NCI-H146 treated with DMSO at 0.1 percent for 48 hours (cell line): ENCODE measurements around the gene GNAS.
"Not testable (repeated sequence)": the region's sequence is repeated elsewhere in the genome, so short reads cannot be mapped to it uniquely, and the experiment has no call there.

Source experiments
- DNase-seq: peaks from one replicate; lab custom pipeline; 2025; ENCODE audit not compliant: unreplicated experiment; lab: John Stamatoyannopoulos, UW

Gene GNAS

GRCh38 chr20:58922036-58922435 is 69.5 kb downstream of the GNAS start:
- no peak for DNase-seq

GRCh38 chr20:58923117-58923712 is 70.7 kb downstream of the GNAS start:
- DNase-seq, result no peak

DNA sequence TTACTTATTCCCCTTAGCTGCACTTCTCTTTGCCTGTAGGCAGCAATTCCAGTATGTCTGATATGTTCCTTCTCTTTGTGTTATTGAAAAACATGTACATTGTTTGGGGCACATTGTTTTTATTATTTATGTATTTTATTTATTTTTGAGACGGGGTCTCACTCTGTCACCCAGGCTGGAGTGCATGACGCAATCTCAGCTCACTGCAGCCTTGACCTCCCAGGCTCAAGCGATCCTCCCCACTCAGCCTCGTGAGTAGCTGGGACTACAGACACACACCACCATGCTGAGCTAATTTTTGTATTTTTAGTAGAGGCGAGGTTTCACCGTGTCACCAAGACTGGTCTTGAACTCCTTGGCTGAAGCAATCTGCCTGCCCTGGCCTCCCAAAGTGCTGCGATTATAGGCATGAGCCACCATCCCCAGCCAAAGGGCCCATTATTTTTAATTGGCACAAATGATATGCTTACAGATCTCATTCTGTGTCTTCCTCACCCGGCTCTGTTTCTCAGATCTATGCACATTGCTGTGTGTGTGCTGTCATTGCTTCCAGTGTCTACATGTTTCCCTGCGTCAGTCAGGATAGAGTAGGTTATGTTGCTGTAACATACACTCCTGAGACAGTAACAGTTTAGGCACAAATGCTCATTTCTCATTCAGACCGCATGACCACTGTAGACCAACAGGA is 74.4 kb downstream of the GNAS start:
- DNase-seq, result no peak

DNA sequence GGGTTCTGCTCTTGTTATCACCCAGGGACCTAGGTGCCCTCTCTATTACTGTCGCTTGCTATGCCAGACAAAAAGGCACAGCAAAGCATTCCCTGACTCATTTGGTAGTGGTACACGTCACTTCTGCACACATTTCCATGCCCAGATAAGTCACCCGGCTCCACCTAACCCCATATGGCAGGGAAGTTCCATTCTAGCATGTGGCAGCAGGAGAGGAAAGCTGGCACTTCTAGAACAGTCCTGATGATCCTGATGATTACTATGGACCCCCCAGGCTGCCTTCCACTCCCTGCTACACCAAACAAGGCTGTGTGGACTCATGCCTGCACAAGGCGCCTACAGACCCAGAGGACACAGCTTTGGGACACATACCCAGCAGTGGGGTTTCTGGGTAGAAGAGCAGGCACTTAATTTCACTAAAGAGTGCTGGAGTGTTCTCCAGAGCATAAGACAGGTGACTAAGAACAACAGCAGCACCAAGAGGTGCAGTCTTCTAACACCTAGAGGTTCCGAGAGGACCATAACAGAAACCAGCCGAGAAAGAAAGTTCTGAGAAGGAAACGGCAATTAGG is 75.1 kb downstream of the GNAS start:
- no peak for DNase-seq

- no peak for DNase-seq
Observed at GRCh38 chr20:58930496-58930895, 78.0 kb downstream of the GNAS start.

DNA sequence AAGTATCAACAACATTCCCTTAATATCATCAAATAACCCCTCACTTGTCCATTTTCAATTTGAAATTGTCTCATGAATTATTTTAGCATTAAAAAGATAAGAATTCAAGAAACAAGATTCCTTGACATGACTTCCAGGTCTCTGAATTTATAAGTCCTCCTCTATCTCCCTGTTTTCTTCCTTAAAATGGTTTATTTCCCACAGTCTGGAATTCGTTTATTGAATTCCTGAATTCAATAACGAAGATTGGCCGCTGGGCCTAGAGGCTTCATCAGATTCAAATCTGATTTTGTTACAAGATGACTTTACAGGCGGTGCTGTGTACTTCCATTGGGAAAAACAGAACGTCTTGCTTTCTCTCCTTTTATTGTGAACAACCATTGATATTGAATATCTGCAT is 79.7 kb downstream of the GNAS start:
- no peak for DNase-seq

GRCh38 chr20:58938078-58938477 is 85.6 kb downstream of the GNAS start:
- no peak for DNase-seq

DNA sequence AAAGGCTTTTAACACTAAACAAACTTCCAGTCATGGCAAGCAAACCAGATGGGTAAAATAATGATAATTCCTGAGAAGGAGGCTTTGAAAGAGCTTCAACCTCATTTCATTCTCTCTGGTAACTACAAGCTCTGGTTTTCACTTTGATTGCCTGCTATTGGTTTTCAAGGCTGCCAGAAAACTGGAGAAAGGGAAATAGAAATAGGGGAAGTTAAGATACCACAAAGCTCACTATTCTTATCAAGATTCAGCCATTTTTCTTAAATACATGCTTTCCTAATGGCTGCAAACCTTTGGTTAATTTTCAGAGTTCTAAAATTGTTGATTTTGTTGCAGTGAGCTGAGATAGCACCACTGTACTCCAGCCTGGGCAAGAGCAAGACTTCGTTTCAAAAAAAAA is 86.0 kb downstream of the GNAS start:
- DNase-seq, result no peak

DNA sequence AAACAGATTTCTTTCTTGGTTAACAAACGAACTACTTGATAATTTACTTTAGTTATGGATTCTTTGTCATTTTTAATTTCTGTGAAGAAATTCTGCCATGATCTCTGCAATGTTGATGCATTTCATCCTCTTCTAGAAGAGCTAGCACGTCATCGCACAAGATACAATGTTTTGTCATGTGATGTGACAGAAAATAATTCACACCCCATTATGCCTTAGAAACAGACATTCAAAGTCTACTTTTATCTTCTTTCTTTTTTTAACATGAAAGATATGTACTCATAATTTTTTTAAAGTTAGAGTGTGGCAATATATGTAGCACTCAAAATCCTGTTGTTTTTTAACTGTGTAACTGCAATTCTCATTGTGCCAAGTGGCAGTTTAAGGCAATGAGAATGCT is 89.0 kb downstream of the GNAS start:
- DNase-seq, result no peak

DNA sequence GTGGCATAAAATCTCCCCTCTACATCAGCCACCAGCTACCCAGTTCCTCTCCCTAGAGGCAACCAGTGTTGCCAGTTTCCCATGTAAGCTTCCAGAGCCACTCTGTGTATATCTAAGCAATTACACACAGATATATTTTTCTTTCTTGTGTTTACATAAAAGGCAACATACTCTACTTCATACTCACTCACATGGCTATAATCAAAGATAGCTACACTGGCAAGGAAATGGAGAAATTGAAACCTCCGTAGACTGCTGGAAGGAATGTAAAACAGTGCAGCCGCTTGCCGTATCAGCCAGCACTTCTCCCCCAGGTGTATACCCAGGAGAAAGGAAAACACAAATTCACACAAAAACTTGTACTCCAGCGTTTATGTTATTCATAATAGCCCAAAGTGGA is 90.0 kb downstream of the GNAS start:
- no peak for DNase-seq

GRCh38 chr20:58944610-58945009 is 92.1 kb downstream of the GNAS start:
- no peak for DNase-seq

DNA sequence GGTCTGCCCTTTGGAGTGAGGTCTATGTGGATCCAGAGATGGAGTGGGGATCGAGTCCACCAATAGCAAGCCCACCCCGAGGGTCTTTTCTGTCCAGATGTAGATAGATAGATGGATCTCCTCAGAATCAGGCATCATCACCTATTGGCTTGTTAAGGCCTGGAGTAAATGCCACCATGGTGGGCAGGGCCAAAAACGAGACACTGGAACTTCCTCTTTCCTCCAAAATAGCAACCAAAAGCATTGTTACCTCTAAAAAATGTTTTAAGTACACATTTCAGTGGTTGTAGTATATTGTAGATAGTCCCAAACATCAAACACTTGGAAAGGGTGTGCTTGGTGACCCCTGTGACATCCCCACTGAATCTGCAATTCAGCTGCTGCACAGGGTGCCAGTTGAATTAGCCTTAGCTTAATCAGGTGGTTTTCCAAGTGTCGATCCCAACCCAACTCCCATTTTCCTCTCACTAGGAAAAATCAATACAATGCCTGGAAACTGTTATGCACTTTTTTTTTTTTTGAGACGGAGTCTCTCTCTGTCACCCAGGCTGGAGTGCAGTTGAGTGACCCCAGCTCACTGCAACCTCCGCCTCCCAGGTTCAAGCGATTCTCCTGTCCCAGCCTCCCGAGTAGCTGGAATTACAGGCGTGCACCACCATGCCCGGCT is 93.6 kb downstream of the GNAS start:
- DNase-seq, result peak; percentile 29

- DNase-seq, result not testable (repeated sequence)
Observed at GRCh38 chr20:58947797-58948388, 95.4 kb downstream of the GNAS start.

GRCh38 chr20:58950603-58951002 is 98.1 kb downstream of the GNAS start:
- DNase-seq, result no peak

DNA sequence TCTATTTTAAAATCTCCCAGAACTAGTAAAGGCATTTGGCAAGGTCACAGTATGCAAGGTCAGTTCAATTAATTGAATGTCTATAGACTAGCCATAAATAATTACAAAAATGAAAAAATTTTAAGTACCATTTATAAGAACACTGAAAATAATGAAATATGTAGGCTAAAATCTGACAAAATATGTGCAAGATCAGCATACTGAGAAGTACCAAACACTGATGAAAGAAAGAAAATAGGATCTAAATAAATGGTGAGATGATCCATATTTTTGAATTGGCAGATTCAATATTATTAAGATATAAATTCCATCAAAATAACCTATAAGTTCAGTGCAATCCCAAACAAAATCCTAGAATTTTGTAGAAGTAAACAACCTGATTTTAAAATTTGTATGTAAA is 100.5 kb downstream of the GNAS start:
- no peak for DNase-seq

DNA sequence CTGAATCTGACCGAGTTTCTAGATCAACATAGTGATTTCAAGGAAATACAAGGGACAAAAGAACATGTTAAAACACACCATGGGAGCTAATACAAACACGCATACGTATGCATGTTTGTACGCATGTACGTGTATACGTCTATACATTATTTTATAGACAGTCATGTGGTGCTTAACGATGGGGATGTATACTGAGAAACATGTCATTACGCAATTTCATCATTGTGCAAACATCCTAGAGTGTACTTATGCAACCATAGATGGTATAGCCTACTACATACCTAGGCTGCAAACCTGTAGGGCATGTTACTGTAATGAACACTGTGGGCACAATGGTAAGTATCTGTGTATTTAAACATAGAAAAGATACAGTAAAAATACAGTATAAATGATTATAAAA is 103.6 kb downstream of the GNAS start:
- DNase-seq, result no peak

DNA sequence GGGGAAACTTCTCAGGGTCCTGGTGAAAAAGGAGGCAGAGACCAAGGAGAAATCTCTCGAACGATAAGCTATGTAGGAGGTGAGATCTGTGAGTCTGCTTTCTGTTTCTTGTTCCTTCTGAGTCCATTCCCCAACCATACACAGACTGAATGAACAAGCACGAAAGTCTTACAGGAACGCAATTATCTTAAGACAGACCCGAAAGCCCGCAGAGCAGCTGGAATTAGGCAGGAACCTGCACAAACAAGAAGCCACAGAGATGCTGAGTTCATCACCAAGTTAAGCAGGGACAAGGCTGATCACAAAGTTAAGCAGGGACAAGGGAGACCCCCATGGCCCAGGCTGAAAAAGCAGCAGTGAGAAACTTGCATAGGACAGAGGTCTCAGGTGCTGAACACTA is 107.1 kb downstream of the GNAS start:
- no peak for DNase-seq
